ENCODE results near the gene JAKMIP2.

The JAKMIP2 gene

GRCh38 chr5:147626464-147626863 is 156.1 kb downstream of the JAKMIP2 start:
- CTCF ChIA-PET: interaction anchor here (3.4 to 6.4 kb wide), 2 partner anchors 9 to 196 kb away, joined by 24 to 50 read pairs; no protein-coding TSS in a partner anchor
- no peak for TF ChIP-seq CTCF (IDR thresholded peaks at IDR 0.05; ENCODE audit: control extremely low read depth, extremely low read depth, low read depth, missing control alignments)
- DNase-seq (ENCODE audit: extremely low spot score): no peak
- POLR2A ChIA-PET: no interaction called here

- TF ChIP-seq CTCF (IDR thresholded peaks at IDR 0.05; ENCODE audit: control extremely low read depth, extremely low read depth, low read depth, missing control alignments): no peak
- DNase-seq (ENCODE audit: extremely low spot score): no peak
- ChIA-PET POLR2A (no interaction called here), CTCF (interaction anchor here (1.0 kb wide), 1 partner anchor 12 kb away, joined by 4 read pairs; no protein-coding TSS in a partner anchor)
Observed at GRCh38 chr5:147621016-147621415, 161.5 kb downstream of the JAKMIP2 start.

DNA sequence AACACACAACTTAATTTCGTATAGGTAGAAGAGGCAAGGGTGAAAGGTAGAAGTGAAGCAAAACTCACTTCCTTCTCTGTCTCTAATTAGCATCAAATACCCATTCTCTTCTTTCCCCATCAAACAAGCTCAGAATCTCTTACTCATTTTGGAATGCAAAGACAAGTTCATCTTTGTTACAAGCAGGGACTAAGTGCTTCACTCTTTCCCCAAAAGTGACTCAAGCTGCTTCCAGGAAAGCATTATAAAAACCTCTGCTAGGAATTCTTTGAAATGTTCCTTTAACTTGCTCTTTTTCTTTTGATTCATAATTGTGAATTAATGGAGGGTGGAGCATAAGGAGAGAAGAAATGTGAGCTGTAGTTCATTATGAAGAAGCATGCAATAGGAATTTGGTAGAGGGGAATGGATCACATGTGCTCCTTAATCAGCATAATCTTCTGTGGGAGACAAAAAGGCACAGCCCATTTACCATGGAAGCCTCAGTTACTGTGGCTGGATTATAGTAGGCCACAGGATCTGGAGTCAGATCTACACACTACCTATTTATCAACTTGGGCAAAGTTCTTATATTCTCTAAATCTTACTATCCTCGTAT is 163.1 kb downstream of the JAKMIP2 start:
- DNase-seq (ENCODE audit: extremely low spot score): no peak
- ChIA-PET CTCF (interaction anchor here (4.0 kb wide), 1 partner anchor 9 kb away, joined by 24 read pairs; no protein-coding TSS in a partner anchor), POLR2A (no interaction called here)
- no peak for TF ChIP-seq CTCF (IDR thresholded peaks at IDR 0.05; ENCODE audit: control extremely low read depth, extremely low read depth, low read depth, missing control alignments)

DNA sequence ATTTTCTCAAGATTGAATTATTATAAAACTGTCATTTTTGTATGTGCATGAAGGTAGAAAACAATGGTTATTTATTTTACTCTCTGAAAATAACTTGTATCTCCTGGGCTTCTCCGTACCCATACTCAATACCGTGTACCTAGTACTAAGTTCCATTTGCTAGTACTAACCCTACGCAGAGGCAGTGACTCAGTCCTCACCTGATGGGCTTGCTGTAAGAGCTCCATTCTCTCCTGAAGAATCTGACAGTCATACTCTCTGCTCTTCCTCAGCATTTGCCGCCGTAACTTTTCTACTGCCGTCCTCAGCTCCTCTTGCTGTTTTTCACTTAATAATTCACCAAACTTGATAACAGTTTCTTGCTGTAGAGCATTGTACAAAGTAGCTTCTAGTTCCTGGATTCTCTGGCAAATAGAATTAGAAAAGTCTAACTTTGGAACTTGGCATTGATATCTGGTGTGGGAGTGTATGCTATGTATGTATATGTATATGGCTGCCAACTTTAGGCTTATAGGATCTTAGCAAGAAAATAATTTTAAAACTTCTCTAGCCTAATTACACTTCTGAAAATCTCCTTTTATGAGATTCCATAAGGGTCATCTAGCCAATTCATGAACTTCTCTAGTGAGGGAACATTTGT is 164.7 kb downstream of the JAKMIP2 start:
- TF ChIP-seq CTCF (IDR thresholded peaks at IDR 0.05; ENCODE audit: control extremely low read depth, extremely low read depth, low read depth, missing control alignments): no peak
- ChIA-PET CTCF (interaction anchor here (1.9 to 4.0 kb wide), 2 partner anchors 10 to 205 kb away, joined by 5 to 24 read pairs; no protein-coding TSS in a partner anchor), POLR2A (no interaction called here)
- no peak for DNase-seq (ENCODE audit: extremely low spot score)

DNA sequence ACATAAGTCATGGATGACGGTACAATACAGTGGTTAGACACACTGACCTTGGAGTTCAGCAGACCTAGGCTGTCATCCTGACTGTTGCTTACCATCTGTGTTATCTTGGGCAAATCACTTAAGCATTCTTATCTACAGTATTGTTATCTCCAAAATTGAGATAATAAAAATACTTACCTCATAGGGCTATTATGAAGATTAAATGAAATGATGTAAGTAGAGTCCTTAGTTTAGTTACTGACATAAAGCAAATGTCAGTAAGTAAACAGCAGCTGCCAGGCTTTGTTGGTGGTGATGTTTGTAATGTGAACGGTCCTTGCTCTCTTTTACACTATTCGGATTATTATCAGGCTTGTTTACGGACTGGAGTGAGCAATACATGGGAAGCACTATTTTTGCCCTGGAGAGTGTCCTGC is 165.3 kb downstream of the JAKMIP2 start:
- POLR2A ChIA-PET: no interaction called here
- CTCF ChIA-PET: interaction anchor here (1.9 to 4.0 kb wide), 2 partner anchors 11 to 205 kb away, joined by 5 to 24 read pairs; no protein-coding TSS in a partner anchor
- DNase-seq (ENCODE audit: extremely low spot score): no peak
- no peak for TF ChIP-seq CTCF (IDR thresholded peaks at IDR 0.05; ENCODE audit: control extremely low read depth, extremely low read depth, low read depth, missing control alignments)

- no peak for TF ChIP-seq CTCF (IDR thresholded peaks at IDR 0.05; ENCODE audit: control extremely low read depth, extremely low read depth, low read depth, missing control alignments)
- ChIA-PET CTCF (interaction anchor here (1.9 to 4.0 kb wide), 2 partner anchors 12 to 206 kb away, joined by 5 to 24 read pairs; no protein-coding TSS in a partner anchor), POLR2A (no interaction called here)
- no peak for DNase-seq (ENCODE audit: extremely low spot score)
Observed at GRCh38 chr5:147616421-147616820, 166.1 kb downstream of the JAKMIP2 start.

Data from GM10248 (cell line).